CD4-positive, CD25-positive, alpha-beta regulatory T cell (primary cell): ENCODE measurements around the gene PRKCE. TPM values are rescaled to one million over a fixed set of nuclear protein-coding genes. Genes with fewer than 3 reads are reported as not detected.

Experiments
- ATAC-seq, 2 donors: fragments of 150-1000 bp; cut with Tn5 transposase; one replicate each; pipeline ENCODE4 v1.10.0; 2021; ENCODE audit warnings: low read depth in 2 of 2, moderate number of reproducible peaks in 2 of 2, moderate library complexity in 1 of 2
- DNase-seq, 3 donors: peaks; one replicate each; pipeline versions ENCODE4 v3.0.0 to v3.0.0-alpha.2; 2012 to 2022; ENCODE audit warnings: mixed read lengths in 1 of 3
- H3K27ac ChIP-seq: one replicate; pipeline ENCODE4 v1.7.0; 2013; ENCODE audit warnings: mild to moderate bottlenecking, low read length; ENCODE audit not compliant: insufficient read depth, poor library complexity, severe bottlenecking
- H3K27me3 ChIP-seq: one replicate; pipeline ENCODE4 v1.7.0; 2013; ENCODE audit warnings: low read length; ENCODE audit not compliant: control insufficient read depth, insufficient read depth
- H3K36me3 ChIP-seq: one replicate; pipeline ENCODE4 v1.7.0; 2013; ENCODE audit warnings: mild to moderate bottlenecking, low read length, moderate library complexity; ENCODE audit not compliant: control insufficient read depth, insufficient read depth
- H3K4me1 ChIP-seq: 2 replicates; pipeline ENCODE4 v1.7.0; 2013; ENCODE audit warnings: mild to moderate bottlenecking, low read length; ENCODE audit not compliant: insufficient read depth, control insufficient read depth, poor library complexity, severe bottlenecking
- H3K4me3 ChIP-seq: one replicate; pipeline ENCODE4 v1.7.0; 2013; ENCODE audit warnings: low read depth, mild to moderate bottlenecking, low read length, moderate library complexity
- H3K9me3 ChIP-seq, 2 experiments: 1 replicate in 1 of 2; 2 replicates in 1 of 2; pipeline ENCODE4 v1.7.0; 2013; ENCODE audit warnings: low read length in 2 of 2, mild to moderate bottlenecking in 1 of 2, moderate library complexity in 1 of 2; ENCODE audit not compliant: control insufficient read depth in 2 of 2
- H3K27ac Mint-ChIP-seq, 3 donors: one replicate each; pipeline ENCODE4 v1.8.0; 2020 to 2022; ENCODE audit warnings: mild to moderate bottlenecking in 3 of 3, mixed read lengths in 3 of 3, moderate library complexity in 2 of 3
- H3K27me3 Mint-ChIP-seq: one replicate; pipeline ENCODE4 v1.8.0; 2022; ENCODE audit warnings: mild to moderate bottlenecking, mixed read lengths
- H3K36me3 Mint-ChIP-seq: one replicate; pipeline ENCODE4 v1.8.0; 2020; ENCODE audit warnings: mixed read lengths
- H3K4me1 Mint-ChIP-seq, 4 donors: one replicate each; pipeline ENCODE4 v1.8.0; 2020 to 2022; ENCODE audit warnings: mixed read lengths in 4 of 4, mild to moderate bottlenecking in 1 of 4
- H3K4me3 Mint-ChIP-seq, 4 donors: one replicate each; pipeline ENCODE4 v1.8.0; 2020 to 2022; ENCODE audit warnings: mild to moderate bottlenecking in 4 of 4, mixed read lengths in 4 of 4, moderate library complexity in 3 of 4
- H3K9me3 Mint-ChIP-seq, 7 donors: one replicate each; pipeline ENCODE4 v1.8.0; 2020 to 2022; ENCODE audit warnings: mixed read lengths in 7 of 7, mild to moderate bottlenecking in 3 of 7, moderate library complexity in 2 of 7
- polyA plus RNA-seq, 4 donors: library from polyadenylated mRNA; unstranded; fragments of 300-500 nt; fragmentation: Illumina TruSeq; gene quantifications; one replicate each; pipeline ENCODE4 v1.2.3, GENCODE V29; 2021
- total RNA-seq: library from RNA; stranded (reverse); gene quantifications from one replicate; pipeline ENCODE4 v1.2.3, GENCODE V29; 2022

Gene PRKCE
- total and polyA plus RNA-seq, 5 donors from 2014 or later = 0.78 to 16.5 (median 1.3) TPM

GRCh38 chr2:45871541-45871940 is 220.1 kb downstream of the PRKCE start:
- Histone ChIP-seq H3K36me3 (no peaks in the 10 kb centered on the region), H3K4me1 (no peaks in the 10 kb centered on the region), H3K4me3 (no peak overlapping the region), H3K27me3 (no peaks in the 10 kb centered on the region), H3K27ac (no peak overlapping the region), H3K9me3 (peaks cover 5% of the 10 kb centered on the region in 2 experiments)
- Mint-ChIP-seq H3K9me3 (peaks cover 0 to 6% (median 5%) of the 10 kb centered on the region in 7 donors), H3K27ac (no peak overlapping the region), H3K36me3 (peaks cover 17% of the 10 kb centered on the region), H3K4me1 (peaks cover 0 to 5% (median 3%) of the 10 kb centered on the region in 4 donors), H3K4me3 (no peak overlapping the region), H3K27me3 (no peaks in the 10 kb centered on the region)
- ATAC-seq = no peak
- DNase-seq = no peak

- ATAC-seq = no peak
- Mint-ChIP-seq H3K9me3 (peaks cover 0 to 9% (median 6%) of the 10 kb centered on the region in 7 donors), H3K4me1 (peaks cover 0 to 4% (median 3%) of the 10 kb centered on the region in 4 donors), H3K4me3 (no peak overlapping the region), H3K27me3 (no peaks in the 10 kb centered on the region), H3K36me3 (peaks cover 17% of the 10 kb centered on the region), H3K27ac (no peak overlapping the region)
- no peak for DNase-seq
- Histone ChIP-seq H3K27me3 (no peaks in the 10 kb centered on the region), H3K4me1 (no peaks in the 10 kb centered on the region), H3K4me3 (no peak overlapping the region), H3K36me3 (no peaks in the 10 kb centered on the region), H3K9me3 (peaks cover 5 to 6% of the 10 kb centered on the region in 2 experiments), H3K27ac (no peak overlapping the region)
Observed at GRCh38 chr2:45872211-45872610, 220.7 kb downstream of the PRKCE start.

GRCh38 chr2:45874344-45874743 is 222.9 kb downstream of the PRKCE start:
- Histone ChIP-seq H3K4me1 (no peaks in the 10 kb centered on the region), H3K36me3 (no peaks in the 10 kb centered on the region), H3K27me3 (no peaks in the 10 kb centered on the region), H3K4me3 (no peak overlapping the region), H3K9me3 (peaks cover 5 to 6% of the 10 kb centered on the region in 2 experiments), H3K27ac (no peak overlapping the region)
- no peak overlapping the region for H3K4me3 Mint-ChIP-seq
- peaks cover 0 to 2% (median 0%) of the 10 kb centered on the region in 4 donors for H3K4me1 Mint-ChIP-seq
- peaks cover 0 to 11% (median 7%) of the 10 kb centered on the region in 7 donors for H3K9me3 Mint-ChIP-seq
- ATAC-seq (no peak), DNase-seq (no peak)
- H3K36me3 Mint-ChIP-seq = peaks cover 24% of the 10 kb centered on the region
- H3K27me3 Mint-ChIP-seq = no peaks in the 10 kb centered on the region
- H3K27ac Mint-ChIP-seq = no peak overlapping the region

- H3K36me3 ChIP-seq = no peaks in the 10 kb centered on the region
- no peak overlapping the region for H3K4me3 ChIP-seq
- Mint-ChIP-seq H3K4me1 (no peaks in the 10 kb centered on the region), H3K4me3 (no peak overlapping the region), H3K36me3 (peaks cover 18% of the 10 kb centered on the region), H3K27ac (no peak overlapping the region), H3K9me3 (peaks cover 0 to 11% (median 7%) of the 10 kb centered on the region in 7 donors), H3K27me3 (no peaks in the 10 kb centered on the region)
- DNase-seq (no peak), ATAC-seq (no peak)
- peaks cover 5 to 6% of the 10 kb centered on the region in 2 experiments for H3K9me3 ChIP-seq
- H3K4me1 ChIP-seq = no peaks in the 10 kb centered on the region
- no peak overlapping the region for H3K27ac ChIP-seq
- no peaks in the 10 kb centered on the region for H3K27me3 ChIP-seq
Observed at GRCh38 chr2:45876611-45877010, 225.1 kb downstream of the PRKCE start.

GRCh38 chr2:45879406-45879805 is 227.9 kb downstream of the PRKCE start:
- peaks cover 18% of the 10 kb centered on the region for H3K36me3 Mint-ChIP-seq

GRCh38 chr2:45879936-45880335 is 228.5 kb downstream of the PRKCE start:
- no peak overlapping the region for H3K4me3 Mint-ChIP-seq
- Histone ChIP-seq H3K36me3 (no peaks in the 10 kb centered on the region), H3K27ac (no peak overlapping the region), H3K4me3 (no peak overlapping the region), H3K4me1 (no peaks in the 10 kb centered on the region), H3K9me3 (peaks cover 5 to 6% of the 10 kb centered on the region in 2 experiments), H3K27me3 (no peaks in the 10 kb centered on the region)
- peaks cover 18% of the 10 kb centered on the region for H3K36me3 Mint-ChIP-seq
- peaks cover 0 to 11% (median 6%) of the 10 kb centered on the region in 7 donors for H3K9me3 Mint-ChIP-seq
- no peaks in the 10 kb centered on the region for H3K27me3 Mint-ChIP-seq
- ATAC-seq = no peak
- no peak overlapping the region for H3K27ac Mint-ChIP-seq
- DNase-seq = no peak
- H3K4me1 Mint-ChIP-seq = no peaks in the 10 kb centered on the region

More at GRCh38 chr2:45879406-45879805, 227.9 kb downstream of the PRKCE start:
- peaks cover 5 to 6% of the 10 kb centered on the region in 2 experiments for H3K9me3 ChIP-seq
- Mint-ChIP-seq H3K9me3 (peaks cover 0 to 11% (median 7%) of the 10 kb centered on the region in 7 donors), H3K27ac (no peak overlapping the region), H3K27me3 (no peaks in the 10 kb centered on the region), H3K4me3 (no peak overlapping the region), H3K4me1 (no peaks in the 10 kb centered on the region)
- H3K4me3 ChIP-seq = no peak overlapping the region
- no peak for ATAC-seq
- no peaks in the 10 kb centered on the region for H3K27me3 ChIP-seq
- H3K27ac ChIP-seq = no peak overlapping the region
- no peaks in the 10 kb centered on the region for H3K4me1 ChIP-seq
- no peak for DNase-seq
- H3K36me3 ChIP-seq = no peaks in the 10 kb centered on the region

GRCh38 chr2:45881970-45882581 is 230.6 kb downstream of the PRKCE start:
- Histone ChIP-seq H3K27ac (no peak overlapping the region), H3K4me3 (no peak overlapping the region), H3K27me3 (no peaks in the 10 kb centered on the region), H3K4me1 (no peaks in the 10 kb centered on the region), H3K36me3 (no peaks in the 10 kb centered on the region), H3K9me3 (no peaks in the 10 kb centered on the region)
- no peaks in the 10 kb centered on the region for H3K27me3 Mint-ChIP-seq
- DNase-seq (no peak), ATAC-seq (no peak)
- no peak overlapping the region for H3K4me3 Mint-ChIP-seq
- no peak overlapping the region for H3K27ac Mint-ChIP-seq
- H3K4me1 Mint-ChIP-seq = peaks cover 0 to 4% (median 1%) of the 10 kb centered on the region in 4 donors
- H3K36me3 Mint-ChIP-seq = peaks cover 7% of the 10 kb centered on the region
- H3K9me3 Mint-ChIP-seq = peaks cover 0 to 2% (median 0%) of the 10 kb centered on the region in 7 donors
